IPS-18c (cell line): ENCODE results near the gene CIAO2A.
"Not testable (repeated sequence)": the region's sequence is repeated elsewhere in the genome, so short reads cannot be mapped to it uniquely, and the experiment has no call there.

Experiments
- H3K4me3 ChIP-seq: 2 replicates; pipeline ENCODE4 v1.7.0; 2013; ENCODE audit warnings: low read depth, mild to moderate bottlenecking, low read length, moderate library complexity; ENCODE audit not compliant: insufficient read depth
- H3K9me3 ChIP-seq: one replicate; pipeline ENCODE4 v1.6.1; 2013; ENCODE audit warnings: mild to moderate bottlenecking, low read length, moderate library complexity; ENCODE audit not compliant: control insufficient read depth, insufficient read depth

The CIAO2A gene

DNA sequence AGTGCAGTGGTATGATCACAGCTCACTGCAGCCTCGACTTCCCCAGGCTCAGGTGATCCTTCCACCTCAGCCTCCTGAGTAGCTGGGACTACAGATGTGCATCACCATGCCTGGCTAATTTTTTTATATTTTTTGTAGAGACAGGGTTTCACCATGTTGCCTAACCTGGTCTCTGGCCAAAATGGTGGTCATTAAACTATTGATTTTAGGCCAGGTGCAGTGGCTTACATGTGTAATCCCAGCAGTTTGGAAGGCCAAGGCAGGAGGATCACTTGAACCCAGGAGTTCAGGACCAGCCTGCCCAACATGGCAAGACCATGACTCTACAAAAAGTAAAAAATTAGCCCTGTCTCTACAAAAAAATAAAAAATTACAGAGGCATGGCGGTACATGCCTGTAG lies 26.7 kb upstream of the CIAO2A start:
- not testable (repeated sequence) for H3K4me3 ChIP-seq

DNA sequence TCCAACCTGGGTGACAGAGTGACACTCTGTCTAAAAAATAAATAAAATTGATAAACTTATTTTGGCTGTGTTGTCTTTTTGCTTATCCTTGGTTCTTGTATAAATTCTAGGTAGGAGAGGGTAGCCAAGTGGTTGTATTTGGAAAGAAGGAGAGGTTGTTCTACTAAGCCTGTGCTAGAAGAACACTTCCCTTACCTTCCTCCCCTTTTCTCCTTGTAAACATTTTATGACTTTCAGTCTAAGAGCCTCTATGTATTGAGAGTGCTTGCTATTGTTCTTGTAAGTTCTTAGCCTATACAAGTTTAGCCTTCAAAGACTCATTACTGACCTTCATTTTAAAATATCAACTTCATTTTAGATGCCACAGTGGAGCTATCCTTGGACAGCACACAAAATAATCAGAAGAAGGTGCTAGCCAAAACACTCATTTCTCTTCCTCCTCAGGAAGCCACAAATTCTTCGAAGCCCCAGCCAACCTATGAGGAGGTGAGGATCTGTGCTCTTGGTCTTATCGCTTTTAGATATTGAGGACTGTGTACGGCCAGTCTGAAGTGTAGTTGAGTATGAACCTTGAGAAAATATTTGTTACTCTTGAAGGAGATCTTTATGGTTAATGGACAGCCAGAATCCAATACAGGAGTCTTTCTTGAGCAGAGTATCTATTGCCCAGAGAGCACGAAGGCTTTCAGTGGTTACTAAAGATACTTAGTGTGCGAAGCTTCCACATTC lies 24.3 kb upstream of the CIAO2A start:
- H3K4me3 ChIP-seq, result no peak overlapping the region
- no peaks in the 10 kb centered on the region for H3K9me3 ChIP-seq

More for the DNA sequence above, 26.7 kb upstream of the CIAO2A start:
- H3K9me3 ChIP-seq, result not testable (repeated sequence)

DNA sequence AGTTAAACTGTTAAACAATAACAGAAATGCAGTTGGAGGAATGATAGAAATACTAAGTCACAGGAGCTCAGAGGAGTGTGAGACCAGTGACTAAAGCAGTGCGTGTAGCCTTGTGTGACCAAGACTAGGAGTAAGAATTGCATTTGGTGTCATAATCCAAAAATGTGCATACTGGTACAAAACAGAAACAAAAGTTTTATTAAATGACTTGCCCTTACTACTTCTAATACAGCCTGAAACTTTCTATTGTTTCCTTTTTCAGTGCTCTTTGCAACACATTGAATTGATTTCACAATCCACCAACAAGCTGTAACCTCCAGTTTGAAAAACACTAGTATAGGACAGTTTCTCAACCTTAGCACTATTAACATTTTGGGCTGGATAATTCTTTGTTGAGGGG lies 19.3 kb upstream of the CIAO2A start:
- Histone ChIP-seq H3K9me3 (no peaks in the 10 kb centered on the region), H3K4me3 (no peak overlapping the region)

DNA sequence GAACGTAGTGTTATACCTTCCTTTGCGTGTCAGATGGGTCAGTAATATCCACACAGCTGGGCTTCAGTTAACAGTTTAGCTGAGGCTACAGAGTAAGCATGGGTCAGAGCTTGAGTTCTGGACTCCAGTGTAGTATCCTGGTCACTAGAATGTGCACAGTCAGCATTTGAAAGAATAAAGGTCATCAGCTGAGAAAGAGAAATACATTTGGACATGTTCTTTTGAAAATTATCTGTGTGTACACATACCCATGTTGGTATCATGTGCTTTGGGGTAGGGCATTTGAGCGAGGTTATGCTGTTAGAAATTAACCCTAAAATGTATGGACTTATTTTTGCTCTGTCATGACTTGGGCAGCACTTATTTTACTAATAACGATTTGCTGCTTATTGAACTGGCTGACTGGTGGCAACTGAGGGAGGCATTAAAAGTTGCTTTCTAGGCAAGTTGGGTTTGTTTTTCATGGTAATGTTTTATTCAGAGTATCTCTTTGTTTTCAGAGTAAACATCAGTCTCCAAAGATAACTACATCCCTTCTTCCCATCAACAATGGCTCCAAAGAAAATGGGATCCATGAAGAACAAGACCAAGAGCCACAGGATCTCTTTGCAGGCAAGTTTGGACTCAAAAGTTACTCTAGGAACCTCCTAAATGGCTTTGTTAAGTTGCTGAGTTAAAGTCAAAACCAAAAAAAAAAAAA lies 18.6 kb upstream of the CIAO2A start:
- H3K9me3 ChIP-seq, result no peaks in the 10 kb centered on the region

DNA sequence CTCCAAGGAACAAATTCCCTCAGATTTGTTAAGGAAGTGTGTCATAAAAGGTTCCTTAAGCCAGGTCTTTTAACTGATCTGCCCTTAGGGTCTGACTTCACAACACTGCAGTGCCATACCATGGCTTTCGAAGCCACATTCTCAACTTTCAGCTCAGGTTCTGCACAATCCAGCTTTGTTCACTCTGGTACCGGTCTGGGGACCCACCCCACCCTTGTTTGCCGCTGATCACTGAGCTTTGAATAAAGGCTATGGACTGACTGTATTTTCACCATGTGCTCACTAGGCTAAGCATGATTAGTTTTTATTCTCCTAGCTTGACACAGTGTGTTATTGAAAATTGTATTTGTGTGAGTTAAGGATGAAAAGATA lies 18.0 kb upstream of the CIAO2A start:
- Histone ChIP-seq H3K4me3 (no peak overlapping the region), H3K9me3 (no peaks in the 10 kb centered on the region)

More for the DNA sequence above, 18.6 kb upstream of the CIAO2A start:
- H3K4me3 ChIP-seq, result no peak overlapping the region

DNA sequence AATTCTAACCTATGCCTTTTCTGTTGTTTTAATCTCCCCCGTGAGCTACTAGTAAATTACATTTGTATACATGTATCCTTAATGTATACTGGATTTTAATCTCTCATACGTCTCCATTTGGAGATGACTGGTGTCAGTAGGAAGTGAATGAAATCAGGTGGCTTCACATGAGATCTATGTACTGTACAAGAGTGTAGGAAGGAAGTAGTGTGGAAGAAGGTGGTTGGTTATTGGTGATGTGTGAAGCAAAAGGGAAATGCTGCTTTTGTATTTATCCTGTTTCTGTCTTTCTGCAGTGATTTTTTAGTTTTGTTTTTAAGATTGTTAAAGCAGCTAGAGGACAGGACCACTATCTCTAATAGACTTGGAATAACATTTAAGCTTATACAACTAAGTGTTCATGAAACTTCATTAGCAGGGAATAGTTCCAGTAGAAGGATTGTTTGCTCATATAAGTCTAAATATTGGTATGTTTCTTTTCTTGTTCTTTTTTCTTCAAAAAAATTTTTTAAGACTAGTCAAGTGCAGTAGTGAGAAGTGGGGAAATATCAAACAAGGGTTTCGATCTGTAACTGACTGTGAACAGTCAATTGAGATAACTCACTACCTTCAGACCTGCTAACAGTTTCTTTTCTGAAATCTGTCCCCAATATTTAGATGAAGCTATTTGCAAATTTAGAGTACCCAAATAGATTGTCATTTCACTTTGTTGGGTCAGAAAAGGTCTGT lies 17.5 kb upstream of the CIAO2A start:
- H3K9me3 ChIP-seq, result no peaks in the 10 kb centered on the region
- H3K4me3 ChIP-seq, result no peak overlapping the region

DNA sequence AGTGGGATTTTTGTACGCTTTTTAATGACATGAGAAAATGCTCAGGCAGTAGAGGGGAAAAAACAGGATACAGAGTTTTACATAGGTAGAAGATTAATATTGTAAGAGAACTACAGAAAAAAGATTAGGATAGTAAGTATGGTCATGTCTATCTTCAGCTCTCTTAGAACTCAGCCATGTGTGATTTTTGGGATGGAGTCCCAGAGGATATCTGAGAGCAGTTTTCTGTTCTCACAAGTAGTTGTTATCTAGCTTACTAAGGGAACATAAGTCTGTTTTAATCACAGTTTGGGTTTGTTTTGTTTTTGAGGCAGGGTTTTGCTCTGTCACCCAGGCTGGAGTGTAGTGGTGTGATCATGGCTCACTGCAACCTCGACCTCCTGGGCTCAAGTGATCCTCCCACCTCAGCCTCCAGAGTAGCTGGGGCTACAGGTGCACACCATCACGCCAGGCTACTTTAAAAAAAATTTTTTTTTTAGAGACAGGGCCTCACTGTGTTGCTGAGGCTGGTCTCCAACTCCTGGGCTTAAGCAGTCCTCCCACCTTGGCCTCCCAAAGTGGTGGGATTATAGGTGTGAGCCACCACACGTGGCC lies 16.6 kb upstream of the CIAO2A start:
- not testable (repeated sequence) for H3K4me3 ChIP-seq, H3K9me3 ChIP-seq

DNA sequence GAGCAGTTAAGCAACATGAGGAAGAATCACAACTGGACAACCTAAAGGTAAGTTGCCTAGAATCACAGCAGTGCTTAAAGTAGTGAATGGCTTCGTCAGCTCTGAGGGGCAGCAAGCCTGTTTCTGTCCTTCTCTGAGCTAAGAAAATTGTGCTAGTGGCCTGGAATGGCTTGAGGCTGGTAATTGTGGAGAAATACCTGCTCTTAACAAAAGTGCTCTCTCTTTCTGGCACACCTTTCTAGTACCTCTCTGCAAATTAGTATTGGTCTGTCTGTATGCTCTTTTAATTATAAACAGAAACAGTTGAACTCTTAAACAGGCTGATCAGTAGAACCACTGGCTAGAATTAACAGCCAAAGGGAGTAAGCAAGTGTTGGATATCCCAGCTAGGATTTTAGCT lies 13.7 kb upstream of the CIAO2A start:
- no peaks in the 10 kb centered on the region for H3K9me3 ChIP-seq
- H3K4me3 ChIP-seq, result no peak overlapping the region

DNA sequence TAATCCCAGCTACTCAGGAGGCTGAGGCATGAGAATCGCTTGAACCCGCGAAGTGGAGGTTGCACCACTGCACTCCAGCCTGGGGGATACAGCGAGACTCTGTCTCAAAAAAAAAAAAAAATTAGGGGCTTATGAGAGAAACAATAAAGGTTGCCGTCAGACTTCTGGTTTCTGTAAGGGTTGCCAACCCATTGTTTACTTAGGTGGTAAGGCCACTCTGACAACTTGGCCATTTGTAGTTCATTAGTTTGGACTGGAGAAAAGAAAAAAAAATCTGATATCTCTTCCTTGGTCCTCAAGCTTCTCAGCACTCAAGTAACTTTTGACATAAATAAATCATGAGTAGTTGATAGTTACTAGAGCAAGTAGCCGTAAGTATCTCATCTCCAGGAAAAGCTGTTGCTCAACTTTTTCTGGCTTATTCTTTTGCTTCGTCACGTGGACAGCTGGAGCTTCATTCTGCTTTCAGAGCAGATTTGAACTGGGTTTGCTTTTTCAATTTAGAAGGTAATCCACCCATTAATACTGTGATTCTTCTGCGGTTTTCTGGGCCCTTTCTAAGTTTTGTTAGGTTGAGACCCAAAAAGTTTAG lies 11.6 kb upstream of the CIAO2A start:
- Histone ChIP-seq H3K4me3 (no peak overlapping the region), H3K9me3 (no peaks in the 10 kb centered on the region)

DNA sequence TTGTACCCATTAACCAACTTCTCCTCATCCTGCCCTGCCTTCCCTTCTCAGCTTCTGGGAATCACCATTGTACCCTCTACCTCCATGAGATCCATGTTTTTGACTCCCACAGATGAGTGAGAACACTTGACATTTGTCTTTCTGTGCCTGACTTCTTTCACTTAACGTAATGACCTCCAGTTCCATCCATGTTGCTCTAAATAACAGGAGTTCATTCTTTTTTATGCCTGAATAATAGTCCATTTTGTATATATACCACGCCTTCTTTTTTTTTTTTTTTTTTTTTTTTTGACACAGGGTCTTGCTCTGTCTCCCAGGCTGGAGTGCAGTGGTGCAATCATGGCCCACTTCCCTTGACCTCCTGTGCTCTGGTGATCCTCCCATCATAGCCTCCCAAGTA lies 8.9 kb upstream of the CIAO2A start:
- H3K4me3 ChIP-seq, result no peak overlapping the region

DNA sequence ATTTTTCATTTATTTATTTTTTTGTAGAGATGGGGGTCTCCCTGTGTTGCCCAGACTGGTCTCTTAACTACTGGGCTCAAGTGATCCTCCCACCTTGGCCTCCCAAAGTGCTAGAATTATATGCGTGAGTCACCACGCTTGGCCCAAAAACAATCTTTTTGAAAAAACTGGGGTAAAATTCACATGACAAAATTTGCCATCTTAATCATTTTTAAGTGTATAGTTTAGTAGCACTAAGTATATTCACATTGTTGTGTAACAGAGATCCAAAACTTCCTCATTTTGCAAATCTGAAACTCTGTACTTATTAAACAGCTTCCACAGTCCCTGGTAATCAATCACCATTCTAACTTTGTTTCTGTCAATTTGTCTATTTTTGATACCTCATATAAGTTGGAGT lies 7.3 kb upstream of the CIAO2A start:
- H3K4me3 ChIP-seq, result no peak overlapping the region
- peaks cover 1% of the 10 kb centered on the region for H3K9me3 ChIP-seq

More for the DNA sequence above, 8.9 kb upstream of the CIAO2A start:
- H3K9me3 ChIP-seq, result no peaks in the 10 kb centered on the region

DNA sequence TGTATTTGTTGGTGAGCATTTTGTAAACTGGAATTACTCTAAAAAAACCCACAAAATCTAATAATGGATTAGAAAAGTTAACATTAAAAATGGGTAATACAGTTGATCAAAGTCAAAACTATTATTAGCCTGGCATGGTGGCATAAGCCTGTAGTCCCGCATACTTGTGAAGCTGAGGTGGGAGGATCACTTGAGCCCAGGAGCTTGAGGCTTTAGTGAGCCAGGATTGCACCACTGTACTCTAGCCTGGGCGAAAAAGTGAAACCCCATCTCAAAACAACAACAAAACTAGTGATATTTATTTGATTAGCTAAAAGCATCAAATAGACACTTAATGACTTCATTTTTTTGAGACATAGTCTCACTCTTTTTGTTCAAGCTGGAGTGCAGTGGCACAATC lies 5.7 kb upstream of the CIAO2A start:
- H3K4me3 ChIP-seq, result no peak overlapping the region
- peaks cover 2% of the 10 kb centered on the region for H3K9me3 ChIP-seq

DNA sequence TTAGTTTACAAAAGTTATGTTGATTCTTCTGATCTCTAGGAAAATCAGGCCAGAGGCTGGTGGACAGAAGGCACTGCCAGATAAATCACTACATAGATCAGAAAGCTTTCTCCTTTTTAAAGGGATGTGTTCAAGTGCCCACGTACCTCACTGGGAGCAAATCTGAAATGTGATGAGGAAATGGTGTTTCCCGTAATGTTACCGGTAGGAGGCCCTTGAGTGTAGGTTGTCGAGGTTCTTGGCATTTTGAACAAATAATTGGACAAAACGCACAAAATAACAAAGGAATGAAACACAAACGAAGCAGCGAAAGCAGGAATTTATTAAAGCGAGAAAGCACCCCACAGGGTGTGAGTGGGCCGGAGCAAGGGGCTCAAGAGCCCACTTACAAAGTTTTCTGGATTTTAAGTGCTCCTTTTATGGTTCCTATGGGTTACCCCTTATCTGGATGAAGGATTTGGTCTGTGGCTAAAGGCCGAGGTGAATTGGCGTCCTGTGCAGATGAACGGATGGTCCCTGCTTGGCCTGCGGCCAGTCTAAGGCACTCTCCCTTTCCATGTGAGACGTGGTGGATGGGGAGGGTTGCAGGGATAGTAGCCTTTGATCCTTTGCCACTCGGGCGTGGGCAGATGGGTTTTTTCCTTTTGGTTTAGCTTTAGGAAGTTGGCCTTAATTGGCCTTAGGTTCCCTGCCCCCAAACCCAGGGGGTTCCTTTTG lies 3.2 kb upstream of the CIAO2A start:
- H3K4me3 ChIP-seq, result peak overlapping the region; percentile 91
- peaks cover 2% of the 10 kb centered on the region for H3K9me3 ChIP-seq

DNA sequence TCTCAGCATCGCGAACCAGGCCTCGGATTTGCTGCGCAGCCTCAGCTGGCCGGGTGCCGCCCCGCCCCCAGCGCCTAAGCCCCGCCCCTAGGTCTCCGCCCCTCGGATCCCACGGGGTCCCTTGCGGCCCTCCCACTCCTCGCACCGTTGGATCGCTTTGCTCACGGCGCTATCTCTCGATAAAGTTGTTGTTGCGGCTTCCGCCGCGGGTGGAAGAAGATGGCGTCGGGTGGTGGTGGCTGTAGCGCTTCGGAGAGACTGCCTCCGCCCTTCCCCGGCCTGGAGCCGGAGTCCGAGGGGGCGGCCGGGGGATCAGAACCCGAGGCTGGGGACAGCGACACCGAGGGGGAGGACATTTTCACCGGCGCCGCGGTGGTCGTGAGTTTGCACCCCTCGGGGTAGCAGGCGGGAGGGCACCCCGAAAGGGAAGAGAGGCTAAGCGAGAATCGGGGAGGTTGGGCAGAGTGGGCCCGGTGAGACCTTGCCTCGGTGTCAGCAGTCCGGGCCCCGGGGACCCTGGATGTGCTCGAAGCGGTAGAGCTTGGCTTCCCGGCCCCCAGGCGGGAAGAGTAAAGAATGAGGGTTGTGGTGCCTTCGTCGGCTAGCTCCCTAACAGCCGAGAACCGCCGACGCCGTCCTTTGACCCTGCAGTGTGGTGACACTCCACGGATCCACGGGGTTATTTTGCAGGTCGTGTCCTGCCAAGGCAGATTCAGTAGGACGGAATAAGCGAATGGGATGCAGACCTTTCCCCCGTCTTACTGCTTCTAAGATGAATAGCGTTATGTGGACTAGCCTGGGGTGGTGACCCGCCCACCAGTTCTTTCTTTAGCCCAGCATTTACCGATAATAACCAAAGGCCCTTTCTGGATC lies 2.4 kb upstream of the CIAO2A start, which contains the start of gene SNX1:
Gene SNX1 (plus strand): TSS at position 188 of the 873 bp plus-strand sequence. CDS start 32 bp downstream, at position 220.
- peaks cover 2% of the 10 kb centered on the region for H3K9me3 ChIP-seq
- H3K4me3 ChIP-seq, result peak within 1 kb of the TSS; percentile 91

DNA sequence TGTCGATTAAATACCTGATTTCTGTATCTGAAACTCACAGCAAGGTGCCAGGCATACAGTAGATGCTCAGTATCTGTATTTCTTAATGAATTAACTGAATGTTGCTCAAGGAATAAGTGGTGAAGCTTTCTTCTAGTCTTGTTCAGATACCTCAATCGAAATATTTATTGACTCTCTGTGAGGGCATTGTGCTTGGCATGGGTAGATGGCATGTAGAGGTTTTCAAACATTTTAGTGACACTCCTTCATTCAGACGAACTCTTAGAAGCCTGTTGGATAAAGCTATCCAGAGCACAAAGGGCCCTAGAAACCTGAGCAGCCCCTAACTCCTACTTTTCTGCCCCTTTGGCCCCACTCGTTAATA lies 1.8 kb upstream of the CIAO2A start:
- Histone ChIP-seq H3K4me3 (peak overlapping the region; percentile 91), H3K9me3 (peaks cover 2% of the 10 kb centered on the region)
